GM06990 (cell line): ENCODE measurements around the gene STRADA.

Experiments used
- DNase-seq: peaks from one replicate; pipeline ENCODE4 v3.0.0-alpha.2; 2011; ENCODE audit not compliant: insufficient read length; ENCODE audit errors: extremely low read depth
- H3K27me3 ChIP-seq: replicated peaks from 2 replicates; pipeline ENCODE4 v1.6.0; 2011; ENCODE audit warnings: low read length; ENCODE audit not compliant: control insufficient read depth, insufficient read depth
- H3K36me3 ChIP-seq: 2 replicates; pipeline ENCODE4 v1.5.1; 2011; ENCODE audit warnings: low read length; ENCODE audit not compliant: control insufficient read depth, insufficient read depth
- H3K4me3 ChIP-seq: replicated peaks from 2 replicates; pipeline ENCODE4 v1.5.1; 2011; ENCODE audit warnings: low read depth, mild to moderate bottlenecking, control low read depth, low read length
- CTCF ChIP-seq: IDR thresholded peaks from 2 replicates; pipeline ENCODE4 v1.5.1; 2011; ENCODE audit warnings: low read length, control low read depth, mild to moderate bottlenecking, inconsistent platforms; ENCODE audit not compliant: insufficient read depth, poor library complexity, severe bottlenecking

Gene STRADA

GRCh38 chr17:63764716-63765115, 23.1 kb upstream of the STRADA start:
- TF ChIP-seq CTCF = no peak
- peaks cover 5% of the 10 kb centered on the region for H3K36me3 ChIP-seq

GRCh38 chr17:63762161-63763078, 20.8 kb upstream of the STRADA start:
- no peak for DNase-seq
- peaks cover 10% of the 10 kb centered on the region for H3K36me3 ChIP-seq

More at GRCh38 chr17:63764716-63765115, 23.1 kb upstream of the STRADA start:
- no peak overlapping the region for H3K4me3 ChIP-seq
- no peaks in the 10 kb centered on the region for H3K27me3 ChIP-seq
- no peak for DNase-seq

GRCh38 chr17:63760771-63761539, 19.4 kb upstream of the STRADA start:
- DNase-seq = no peak
- peaks cover 11% of the 10 kb centered on the region for H3K36me3 ChIP-seq
- H3K27me3 ChIP-seq = no peaks in the 10 kb centered on the region
- no peak for TF ChIP-seq CTCF
- no peak overlapping the region for H3K4me3 ChIP-seq

More at GRCh38 chr17:63762161-63763078, 20.8 kb upstream of the STRADA start:
- Histone ChIP-seq H3K27me3 (no peaks in the 10 kb centered on the region), H3K4me3 (no peak overlapping the region)
- TF ChIP-seq CTCF = no peak

- no peak for DNase-seq
- peaks cover 13% of the 10 kb centered on the region for H3K36me3 ChIP-seq
- TF ChIP-seq CTCF = no peak
- no peak overlapping the region for H3K4me3 ChIP-seq
- H3K27me3 ChIP-seq = no peaks in the 10 kb centered on the region
Observed at GRCh38 chr17:63758428-63758827, 16.8 kb upstream of the STRADA start.

- Histone ChIP-seq H3K4me3 (no peak overlapping the region), H3K27me3 (no peaks in the 10 kb centered on the region), H3K36me3 (peaks cover 8% of the 10 kb centered on the region)
- no peak for TF ChIP-seq CTCF
- no peak for DNase-seq
Observed at GRCh38 chr17:63754046-63754445, 12.4 kb upstream of the STRADA start.
